ENCODE data around the gene RCAN2. TPM values are rescaled to one million over a fixed set of nuclear protein-coding genes. Genes with fewer than 3 reads are reported as not detected.

Gene RCAN2
- total and polyA plus RNA-seq, 9 of the 15 experiments (the other 6 are each of a cell fraction or from before 2014, with no cell fraction given), result 0.04 TPM; not detected in 8

- H3K27ac ChIP-seq (ENCODE audit: extremely low read depth, low read depth, low read length), result no peak overlapping the region
- no TSS peak for BruUV-seq (replicated peaks)
- H3K27me3 ChIP-seq (ENCODE audit: control insufficient read depth in 2 of 2, insufficient read depth in 2 of 2, low read length in 2 of 2), result peaks cover under 1 to 3% of the 10 kb centered on the region in 2 experiments; a peak in 1 of 5 replicates
- CTCF ChIA-PET (ENCODE audit: low intra/inter-chr PET ratio), result no interaction called here
- no peak overlapping the region for H3K4me3 ChIP-seq
- no peak overlapping the region for H3K4me2 ChIP-seq (ENCODE audit: insufficient read depth, low read length)
- no peaks in the 10 kb centered on the region for H4K20me1 ChIP-seq (replicated peaks; ENCODE audit: control insufficient read depth, insufficient read depth, low read length)
- ATAC-seq, result no peak
- intact Hi-C loops (cut with micrococcal nuclease), result no loop called here
- no peak overlapping the region for H2AFZ ChIP-seq (ENCODE audit: low read depth, low read length)
- no peaks in the 10 kb centered on the region for H3K9me1 ChIP-seq (ENCODE audit: control insufficient read depth, insufficient read depth, low read length)
- 0% methylated on average over 4 of the region's 4 CpGs for WGBS (ENCODE audit: insufficient coverage, low coverage, missing lambda C conversion rate)
- no peak for FAIRE-seq
- no peak overlapping the region for H3K9ac ChIP-seq (ENCODE audit: insufficient read depth in 1 of 2, low read depth in 2 of 2, low read length in 2 of 2)
- H3K4me1 ChIP-seq (replicated peaks in 1 of 2; ENCODE audit: control insufficient read depth in 2 of 2, insufficient read depth in 2 of 2, low read length in 2 of 2), result peaks cover 0 to 5% of the 10 kb centered on the region in 2 experiments; a peak in 2 of 5 replicates
- DNase-seq (ENCODE audit: extremely low read depth in 1 of 4, low spot score in 3 of 4), result no peak
- POLR2A ChIA-PET, result interaction anchor here (1.1 kb wide), 1 partner anchor 27 kb away, joined by 4 read pairs; no protein-coding TSS in a partner anchor
- H3K79me2 ChIP-seq (ENCODE audit: control insufficient read depth, insufficient read depth, low read length), result no peaks in the 10 kb centered on the region
- no peaks in the 10 kb centered on the region for H3K36me3 ChIP-seq (ENCODE audit: control insufficient read depth, insufficient read depth, low read length)
- in situ Hi-C loops (cut with MboI), result no loop called here
- no peaks in the 10 kb centered on the region for H3K9me3 ChIP-seq (replicated peaks; ENCODE audit: control insufficient read depth, insufficient read depth, low read depth, low read length)
- TF ChIP-seq KLF1 (tag; IDR thresholded peaks at IDR 0.05), result no peak
- no peak for TF ChIP-seq ZNF395 (CRISPR knock-in tag; IDR thresholded peaks at IDR 0.05)
- no peak for TF ChIP-seq ZNF696 (CRISPR knock-in tag; conservative IDR thresholded peaks at IDR 0.05)
- no peak for TF ChIP-seq LARP7 (IDR thresholded peaks at IDR 0.05)
- TF ChIP-seq BCLAF1 (IDR thresholded peaks at IDR 0.05; ENCODE audit: borderline replicate concordance in 1 of 2, control insufficient read depth in 1 of 2, low read depth in 2 of 2, low read length in 1 of 2), result no peak
- TF ChIP-seq PKNOX1 (IDR thresholded peaks at IDR 0.05), result no peak
- TF ChIP-seq TRIM24 (IDR thresholded peaks at IDR 0.05), result no peak
- TF ChIP-seq MCM5 (IDR thresholded peaks at IDR 0.05; ENCODE audit: low read depth), result no peak
- TF ChIP-seq ADNP (tag; IDR thresholded peaks at IDR 0.05), result no peak
- no peak for TF ChIP-seq TRIM25 (IDR thresholded peaks at IDR 0.05; ENCODE audit: borderline replicate concordance)
- no peak for TF ChIP-seq WHSC1 (IDR thresholded peaks at IDR 0.05; ENCODE audit: low read length)
- no peak for TF ChIP-seq RCOR1 (IDR thresholded peaks at IDR 0.05; ENCODE audit: borderline replicate concordance in 1 of 2, low read depth in 2 of 2, low read length in 2 of 2)
- TF ChIP-seq ZBTB34 (CRISPR knock-in tag; IDR thresholded peaks at IDR 0.05), result no peak
- TF ChIP-seq TBL1XR1 (IDR thresholded peaks at IDR 0.05; ENCODE audit: low read length in 2 of 2), result no peak
- no peak for TF ChIP-seq EHMT2 (IDR thresholded peaks at IDR 0.05)
Measured at GRCh38 chr6:46175446-46175845, 315.8 kb downstream of the RCAN2 start.

Measured in K562 (cell line).